ENCODE results near the gene SNORC.

- TF ChIP-seq CHD2 (IDR thresholded peaks at IDR 0.05; ENCODE audit: borderline replicate concordance, low read depth, low read length) (no peak), IKZF1 (conservative IDR thresholded peaks at IDR 0.05) (no peak), ZBTB33 (IDR thresholded peaks at IDR 0.05) (no peak), NR2F1 (conservative IDR thresholded peaks at IDR 0.05) (no peak), POLR2A (IDR thresholded peaks at IDR 0.05; ENCODE audit: low read depth, low read length) (no peak), PML (IDR thresholded peaks at IDR 0.05; ENCODE audit: low read length) (no peak), POLR2AphosphoS5 (IDR thresholded peaks at IDR 0.05; ENCODE audit: low read length) (no peak), SUZ12 (IDR thresholded peaks at IDR 0.05; ENCODE audit: unreplicated experiment) (no peak), EP300 (IDR thresholded peaks at IDR 0.05; ENCODE audit: borderline replicate concordance in 1 of 2, control insufficient read depth in 1 of 2, low read depth in 2 of 2, low read length in 2 of 2) (no peak), HCFC1 (IDR thresholded peaks at IDR 0.05; ENCODE audit: low read length) (no peak), CREB1 (IDR thresholded peaks at IDR 0.05; ENCODE audit: low read depth) (no peak), BMI1 (IDR thresholded peaks at IDR 0.05; ENCODE audit: borderline replicate concordance) (no peak)
- TF ChIP-seq, protein P1, sequence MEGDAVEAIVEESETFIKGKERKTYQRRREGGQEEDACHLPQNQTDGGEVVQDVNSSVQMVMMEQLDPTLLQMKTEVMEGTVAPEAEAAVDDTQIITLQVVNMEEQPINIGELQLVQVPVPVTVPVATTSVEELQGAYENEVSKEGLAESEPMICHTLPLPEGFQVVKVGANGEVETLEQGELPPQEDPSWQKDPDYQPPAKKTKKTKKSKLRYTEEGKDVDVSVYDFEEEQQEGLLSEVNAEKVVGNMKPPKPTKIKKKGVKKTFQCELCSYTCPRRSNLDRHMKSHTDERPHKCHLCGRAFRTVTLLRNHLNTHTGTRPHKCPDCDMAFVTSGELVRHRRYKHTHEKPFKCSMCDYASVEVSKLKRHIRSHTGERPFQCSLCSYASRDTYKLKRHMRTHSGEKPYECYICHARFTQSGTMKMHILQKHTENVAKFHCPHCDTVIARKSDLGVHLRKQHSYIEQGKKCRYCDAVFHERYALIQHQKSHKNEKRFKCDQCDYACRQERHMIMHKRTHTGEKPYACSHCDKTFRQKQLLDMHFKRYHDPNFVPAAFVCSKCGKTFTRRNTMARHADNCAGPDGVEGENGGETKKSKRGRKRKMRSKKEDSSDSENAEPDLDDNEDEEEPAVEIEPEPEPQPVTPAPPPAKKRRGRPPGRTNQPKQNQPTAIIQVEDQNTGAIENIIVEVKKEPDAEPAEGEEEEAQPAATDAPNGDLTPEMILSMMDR (IDR thresholded peaks at IDR 0.05 in 2 of 3, conservative IDR thresholded peaks at IDR 0.05 in 1 of 3; ENCODE audit: control insufficient read depth in 2 of 3, extremely low read depth in 1 of 3, insufficient read depth in 1 of 3, low read depth in 3 of 3, low read length in 3 of 3), result no peak
- TF ChIP-seq, protein P2, sequence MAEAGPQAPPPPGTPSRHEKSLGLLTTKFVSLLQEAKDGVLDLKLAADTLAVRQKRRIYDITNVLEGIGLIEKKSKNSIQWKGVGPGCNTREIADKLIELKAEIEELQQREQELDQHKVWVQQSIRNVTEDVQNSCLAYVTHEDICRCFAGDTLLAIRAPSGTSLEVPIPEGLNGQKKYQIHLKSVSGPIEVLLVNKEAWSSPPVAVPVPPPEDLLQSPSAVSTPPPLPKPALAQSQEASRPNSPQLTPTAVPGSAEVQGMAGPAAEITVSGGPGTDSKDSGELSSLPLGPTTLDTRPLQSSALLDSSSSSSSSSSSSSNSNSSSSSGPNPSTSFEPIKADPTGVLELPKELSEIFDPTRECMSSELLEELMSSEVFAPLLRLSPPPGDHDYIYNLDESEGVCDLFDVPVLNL (IDR thresholded peaks at IDR 0.05; ENCODE audit: low read depth, low read length), result no peak
Observed at GRCh38 chr2:232870766-232871371, 805 bp downstream of the SNORC start.

Measured in GM12878 (cell line).